Measurements from ENCODE around the gene VPS39.

VPS39 gene

GRCh38 chr15:42201801-42202200 lies 6.3 kb downstream of the VPS39 start:
- TF ChIP-seq CTCF (IDR thresholded peaks at IDR 0.05; ENCODE audit: borderline replicate concordance, insufficient read depth, low read depth, low read length): no peak

GRCh38 chr15:42199126-42199525 lies 9.0 kb downstream of the VPS39 start:
- TF ChIP-seq CTCF (IDR thresholded peaks at IDR 0.05; ENCODE audit: borderline replicate concordance, insufficient read depth, low read depth, low read length): no peak
- no peak overlapping the region for H3K4me3 ChIP-seq (ENCODE audit: low read depth, low read length)

More at GRCh38 chr15:42201801-42202200, 6.3 kb downstream of the VPS39 start:
- H3K4me3 ChIP-seq (ENCODE audit: low read depth, low read length): no peak overlapping the region

GRCh38 chr15:42198516-42198915 lies 9.6 kb downstream of the VPS39 start:
- no peak overlapping the region for H3K4me3 ChIP-seq (ENCODE audit: low read depth, low read length)
- TF ChIP-seq CTCF (IDR thresholded peaks at IDR 0.05; ENCODE audit: borderline replicate concordance, insufficient read depth, low read depth, low read length): no peak

- no peak for TF ChIP-seq CTCF (IDR thresholded peaks at IDR 0.05; ENCODE audit: borderline replicate concordance, insufficient read depth, low read depth, low read length)
- H3K4me3 ChIP-seq (ENCODE audit: low read depth, low read length): no peak overlapping the region
Observed at GRCh38 chr15:42194513-42194912, 13.6 kb downstream of the VPS39 start.

- no peak overlapping the region for H3K4me3 ChIP-seq (ENCODE audit: low read depth, low read length)
- no peak for TF ChIP-seq CTCF (IDR thresholded peaks at IDR 0.05; ENCODE audit: borderline replicate concordance, insufficient read depth, low read depth, low read length)
Observed at GRCh38 chr15:42193383-42193782, 14.7 kb downstream of the VPS39 start.

GRCh38 chr15:42191610-42192346 lies 16.3 kb downstream of the VPS39 start:
- TF ChIP-seq CTCF (IDR thresholded peaks at IDR 0.05; ENCODE audit: borderline replicate concordance, insufficient read depth, low read depth, low read length): no peak
- no peak overlapping the region for H3K4me3 ChIP-seq (ENCODE audit: low read depth, low read length)

- no peak for TF ChIP-seq CTCF (IDR thresholded peaks at IDR 0.05; ENCODE audit: borderline replicate concordance, insufficient read depth, low read depth, low read length)
- H3K4me3 ChIP-seq (ENCODE audit: low read depth, low read length): no peak overlapping the region
Observed at GRCh38 chr15:42190370-42190769, 17.7 kb downstream of the VPS39 start.

Measured in GM12875 (cell line).